Neuronal stem cell (in vitro differentiated cells): Measurements from ENCODE around the gene FXYD5.
A peak's percentile ranks its signal among the peaks of the same experiment; 100 is the strongest.
"Not testable (repeated sequence)": the region's sequence is repeated elsewhere in the genome, so short reads cannot be mapped to it uniquely, and the experiment has no call there.

ENCODE experiments used
- DNase-seq: peaks from one replicate; pipeline ENCODE4 v3.0.0-alpha.2; 2013; ENCODE audit warnings: low spot score
- H2AFZ ChIP-seq: one replicate; pipeline ENCODE4 v1.6.1; 2013; ENCODE audit warnings: mild to moderate bottlenecking, low read length, inconsistent platforms
- H2AK5ac ChIP-seq: 2 replicates; pipeline ENCODE4 v1.6.1; 2013; ENCODE audit warnings: low read depth, mild to moderate bottlenecking, inconsistent platforms, low read length, moderate library complexity, mixed read lengths
- H2BK120ac ChIP-seq: 2 replicates; pipeline ENCODE4 v1.6.1; 2013; ENCODE audit warnings: low read depth, mild to moderate bottlenecking, inconsistent platforms, low read length, moderate library complexity, mixed read lengths
- H2BK12ac ChIP-seq: one replicate; pipeline ENCODE4 v1.6.1; 2013; ENCODE audit warnings: low read length, inconsistent platforms
- H2BK15ac ChIP-seq: 2 replicates; pipeline ENCODE4 v1.6.1; 2013; ENCODE audit warnings: mild to moderate bottlenecking, low read length, inconsistent platforms, mixed read lengths
- H2BK5ac ChIP-seq: one replicate; pipeline ENCODE4 v1.6.1; 2013; ENCODE audit warnings: inconsistent platforms, mild to moderate bottlenecking, low read length, moderate library complexity
- H3K14ac ChIP-seq: one replicate; pipeline ENCODE4 v1.6.1; 2013; ENCODE audit warnings: low read length, inconsistent platforms
- H3K18ac ChIP-seq: 2 replicates; pipeline ENCODE4 v1.6.1; 2013; ENCODE audit warnings: low read length, inconsistent platforms
- H3K23ac ChIP-seq: 2 replicates; pipeline ENCODE4 v1.6.1; 2013; ENCODE audit warnings: low read depth, mild to moderate bottlenecking, mixed read lengths, low read length, inconsistent platforms; ENCODE audit not compliant: poor library complexity
- H3K27ac ChIP-seq: replicated peaks from 3 replicates; pipeline ENCODE4 v1.5.1; 2013; ENCODE audit warnings: low read length, inconsistent platforms
- H3K27me3 ChIP-seq, 3 experiments: 2 replicates each; pipeline ENCODE4 v1.6.1; 2013; ENCODE audit warnings: low read length in 3 of 3, mild to moderate bottlenecking in 2 of 3, inconsistent platforms in 1 of 3, low read depth in 1 of 3, mixed read lengths in 1 of 3, moderate library complexity in 1 of 3; ENCODE audit not compliant: control insufficient read depth in 3 of 3, insufficient read depth in 3 of 3
- H3K36me3 ChIP-seq, 2 donors: replicated peaks in 1 of 2; 2 replicates each; pipeline ENCODE4 v1.6.1; 2013; ENCODE audit warnings: low read length in 2 of 2; ENCODE audit not compliant: control insufficient read depth in 2 of 2, insufficient read depth in 2 of 2
- H3K4ac ChIP-seq: 2 replicates; pipeline ENCODE4 v1.6.1; 2013; ENCODE audit warnings: inconsistent platforms, mild to moderate bottlenecking, low read length, moderate library complexity
- H3K4me1 ChIP-seq, 2 donors: 1 replicate in 1 of 2; 2 replicates in 1 of 2; pipeline ENCODE4 v1.6.1; 2013; ENCODE audit warnings: low read length in 2 of 2, low read depth in 1 of 2; ENCODE audit not compliant: control insufficient read depth in 2 of 2, insufficient read depth in 1 of 2
- H3K4me2 ChIP-seq: one replicate; pipeline ENCODE4 v1.6.1; 2013; ENCODE audit warnings: mild to moderate bottlenecking, low read length, inconsistent platforms; ENCODE audit not compliant: insufficient read depth, poor library complexity, severe bottlenecking
- H3K4me3 ChIP-seq, 2 donors: 2 replicates each; pipeline ENCODE4 v1.5.1; 2013; ENCODE audit warnings: low read length in 2 of 2, mild to moderate bottlenecking in 2 of 2, inconsistent platforms in 1 of 2, moderate library complexity in 1 of 2
- H3K79me1 ChIP-seq: one replicate; pipeline ENCODE4 v1.6.1; 2013; ENCODE audit warnings: low read depth, mild to moderate bottlenecking, inconsistent platforms, low read length, moderate library complexity
- H3K9ac ChIP-seq: one replicate; pipeline ENCODE4 v1.6.1; 2013; ENCODE audit warnings: mild to moderate bottlenecking, low read depth, low read length, inconsistent platforms; ENCODE audit not compliant: poor library complexity
- H3K9me3 ChIP-seq, 2 donors: replicated peaks in 1 of 2; 2 replicates each; pipeline versions ENCODE3 to v1.6.1; 2013; ENCODE audit warnings: low read length in 2 of 2, mild to moderate bottlenecking in 2 of 2, inconsistent platforms in 1 of 2, low read depth in 1 of 2, mixed read lengths in 1 of 2, moderate library complexity in 1 of 2; ENCODE audit not compliant: control insufficient read depth in 2 of 2, insufficient read depth in 1 of 2
- H4K8ac ChIP-seq: one replicate; pipeline ENCODE4 v1.6.1; 2013; ENCODE audit warnings: low read depth, mild to moderate bottlenecking, inconsistent platforms, low read length, moderate library complexity
- H4K91ac ChIP-seq: one replicate; pipeline ENCODE4 v1.6.1; 2013; ENCODE audit warnings: low read length, low read depth, mild to moderate bottlenecking, inconsistent platforms; ENCODE audit not compliant: poor library complexity
- WGBS, 2 donors: extraction: QIAGEN DNeasy Blood & Tissue Kit; methylation state at CpG; one replicate each; pipeline ENCODE4 v1.1.7; 2013; ENCODE audit warnings: missing lambda C conversion rate in 2 of 2, mixed read lengths in 1 of 2; ENCODE audit not compliant: insufficient read length in 2 of 2, insufficient replicate concordance in 1 of 2; ENCODE audit errors: extremely low coverage in 2 of 2; 5-methylcytosine and 5-hydroxymethylcytosine counted together

The FXYD5 gene

DNA sequence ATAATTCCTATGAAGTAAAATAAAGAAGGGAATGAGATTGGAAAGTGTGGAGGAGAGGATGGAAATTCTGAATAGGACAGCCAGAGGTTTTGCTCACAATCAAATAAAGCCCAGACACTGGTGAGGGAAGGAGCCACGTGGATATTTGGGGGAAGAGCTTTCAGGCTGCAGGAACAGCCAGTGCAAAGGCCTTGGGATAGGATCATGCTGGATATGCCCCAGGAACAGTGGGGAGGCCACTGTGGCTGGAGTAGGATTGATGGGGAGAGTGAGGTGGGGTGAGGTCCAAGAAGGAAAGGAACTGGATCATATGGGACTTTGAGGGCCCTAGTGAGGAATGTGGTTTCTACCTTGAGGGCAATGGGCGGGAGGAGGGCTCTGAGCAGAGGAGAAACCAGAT is 4.1 kb upstream of the FXYD5 start:
- Histone ChIP-seq H2AFZ (no peak overlapping the region), H3K4me1 (peaks cover 2 to 11% of the 10 kb centered on the region in 2 donors), H3K9ac (no peak overlapping the region), H2BK15ac (no peak overlapping the region), H2BK120ac (no peak overlapping the region), H3K18ac (no peak overlapping the region), H2AK5ac (peak overlapping the region; percentile 82), H3K36me3 (no peaks in the 10 kb centered on the region), H3K79me1 (no peaks in the 10 kb centered on the region), H4K91ac (no peak overlapping the region), H3K14ac (no peak overlapping the region), H3K23ac (no peak overlapping the region), H4K8ac (no peak overlapping the region), H3K4ac (no peak overlapping the region), H3K27me3 (peaks cover 7 to 68% (median 26%) of the 10 kb centered on the region in 3 experiments), H3K27ac (no peak overlapping the region), H3K9me3 (no peaks in the 10 kb centered on the region), H3K4me2 (no peak overlapping the region), H3K4me3 (no peak overlapping the region), H2BK12ac (no peak overlapping the region), H2BK5ac (no peak overlapping the region)
- no peak for DNase-seq
- no CpG with 5 or more reads among the region's 2 CpGs for WGBS, 2 donors

DNA sequence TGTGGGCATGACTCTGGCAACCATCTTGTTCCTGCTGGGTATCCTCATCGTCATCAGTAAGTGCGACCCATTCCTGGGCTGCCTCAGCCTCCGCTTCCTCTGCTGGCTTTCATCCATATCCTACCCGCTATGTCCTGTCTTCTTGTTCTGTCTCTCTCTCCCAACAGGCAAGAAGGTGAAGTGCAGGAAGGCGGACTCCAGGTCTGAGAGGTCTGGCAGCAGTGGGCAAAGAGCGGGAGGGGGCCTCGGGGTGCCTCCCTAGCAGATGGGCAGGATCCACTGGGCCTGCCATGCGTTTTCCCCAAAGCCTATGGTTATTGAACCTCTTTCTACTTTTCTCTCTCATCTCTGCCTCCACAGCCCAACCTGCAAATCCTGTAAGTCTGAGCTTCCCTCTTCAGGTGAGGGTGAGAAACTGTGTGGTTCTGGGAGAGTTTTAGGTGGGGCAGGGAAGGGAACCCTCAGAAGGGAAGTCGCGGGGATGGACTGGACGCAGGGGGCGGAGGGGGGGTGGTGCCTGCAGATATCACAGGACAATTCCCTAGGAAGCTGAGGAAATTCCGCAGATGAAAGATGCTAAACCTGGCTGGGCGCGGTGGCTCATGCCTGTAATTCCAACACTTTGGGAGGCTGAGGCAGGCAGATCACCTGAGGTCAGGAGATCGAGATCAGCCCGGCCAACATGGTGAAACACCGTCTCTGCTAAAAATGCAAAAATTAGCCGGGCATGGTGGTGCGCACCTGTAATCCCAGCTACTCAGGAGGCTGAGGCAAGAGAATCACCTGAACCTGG is 3.1 kb upstream of the FXYD5 start:
- H3K9me3 ChIP-seq, result no peaks in the 10 kb centered on the region

DNA sequence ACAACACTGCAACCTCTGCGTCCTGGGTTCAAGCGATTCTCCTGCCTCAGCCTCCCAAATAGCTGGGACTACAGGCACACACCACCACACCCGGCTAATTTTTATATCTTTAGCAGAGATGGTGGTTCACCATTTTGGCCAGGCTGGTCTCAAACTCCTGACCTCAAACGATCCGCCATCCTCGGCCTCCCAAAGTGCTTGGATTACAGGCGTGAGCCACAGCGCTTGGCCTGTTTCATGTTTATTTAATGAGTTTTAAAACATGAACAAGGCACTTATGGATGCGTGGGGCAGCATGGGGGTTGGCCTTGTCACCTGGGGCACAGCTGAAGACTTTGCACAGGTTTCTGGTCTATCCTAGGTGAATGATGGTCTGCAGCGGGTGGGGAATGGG is 1.4 kb upstream of the FXYD5 start:
- WGBS, 2 donors, result no CpG with 5 or more reads among the region's 10 CpGs
- not testable (repeated sequence) for DNase-seq

More for the DNA sequence above, 3.1 kb upstream of the FXYD5 start:
- Histone ChIP-seq H3K4me2 (no peak overlapping the region), H3K79me1 (no peaks in the 10 kb centered on the region), H3K4me3 (no peak overlapping the region), H3K14ac (no peak overlapping the region), H3K18ac (peak overlapping the region; percentile 67), H2BK5ac (no peak overlapping the region), H3K36me3 (no peaks in the 10 kb centered on the region), H4K8ac (no peak overlapping the region), H3K9ac (no peak overlapping the region), H2BK120ac (no peak overlapping the region), H3K27me3 (peaks cover 7 to 72% (median 31%) of the 10 kb centered on the region in 3 experiments), H3K27ac (no peak overlapping the region), H2BK15ac (peak overlapping the region; percentile 82), H3K4ac (no peak overlapping the region), H3K23ac (peak overlapping the region; percentile 32), H4K91ac (no peak overlapping the region), H3K4me1 (peaks cover 2 to 13% of the 10 kb centered on the region in 2 donors), H2BK12ac (no peak overlapping the region), H2AK5ac (peak overlapping the region; percentile 82), H2AFZ (no peak overlapping the region)
- no CpG with 5 or more reads among the region's 20 CpGs for WGBS, 2 donors
- no peak for DNase-seq

DNA sequence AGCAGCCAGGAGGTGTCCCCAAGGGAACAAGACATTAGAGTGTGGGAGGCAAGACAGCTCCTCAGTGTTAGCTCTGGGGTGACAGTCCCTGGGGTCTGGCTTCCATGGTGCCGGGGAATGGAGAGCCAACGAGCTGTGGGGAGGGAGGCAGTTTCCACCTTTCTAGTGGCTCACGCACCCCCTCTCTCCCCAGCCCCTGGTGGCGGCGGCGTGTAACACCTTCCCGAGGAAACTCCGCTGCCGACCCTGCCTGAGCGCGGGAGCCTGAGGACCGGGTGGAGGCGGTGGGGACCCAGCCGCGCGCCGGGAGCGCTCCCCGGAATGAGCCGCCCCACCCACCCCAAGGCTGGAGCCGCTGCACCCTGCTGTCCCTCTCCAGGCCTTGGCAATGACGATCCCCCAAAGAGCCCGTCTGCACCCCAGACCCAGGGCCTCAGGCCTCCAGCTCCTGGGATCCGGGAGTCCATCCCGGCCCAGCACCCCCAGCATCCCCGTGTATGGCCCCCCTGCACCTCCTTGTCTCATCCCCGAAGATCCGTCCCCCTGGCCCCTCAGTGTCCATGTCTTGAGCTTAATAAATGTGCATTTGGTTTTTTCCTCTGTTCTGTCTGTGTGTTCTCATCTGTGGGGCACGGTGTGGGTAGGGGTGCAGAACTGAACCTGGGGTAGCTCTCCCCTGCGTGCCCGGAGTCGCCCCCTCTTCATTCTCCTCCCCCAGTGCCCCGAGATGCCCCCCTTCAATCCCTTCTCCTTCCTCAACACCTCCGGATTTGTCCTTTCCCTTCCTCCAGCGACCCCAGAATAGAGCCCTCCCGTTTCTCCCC is 622 bp upstream of the FXYD5 start:
- DNase-seq, result no peak
- peak overlapping the region; percentile 83 for H2AK5ac ChIP-seq
- WGBS, 2 donors, result no CpG with 5 or more reads among the region's 36 CpGs

More for the DNA sequence above, 1.4 kb upstream of the FXYD5 start:
- H3K4me1 ChIP-seq, result peaks cover 2 to 13% of the 10 kb centered on the region in 2 donors
- H2BK15ac ChIP-seq, result peak overlapping the region; percentile 78
- not testable (repeated sequence) for H3K36me3 ChIP-seq, H3K9ac ChIP-seq, H2BK12ac ChIP-seq, H4K91ac ChIP-seq, H3K23ac ChIP-seq, H2AFZ ChIP-seq, H3K4me2 ChIP-seq, H4K8ac ChIP-seq, H3K79me1 ChIP-seq, H3K9me3 ChIP-seq, H3K14ac ChIP-seq, H2BK5ac ChIP-seq, H2BK120ac ChIP-seq, H3K4me3 ChIP-seq, H3K27ac ChIP-seq, H3K4ac ChIP-seq
- peak overlapping the region; percentile 63 for H3K18ac ChIP-seq
- peaks cover 7 to 77% (median 31%) of the 10 kb centered on the region in 3 experiments for H3K27me3 ChIP-seq
- peak overlapping the region; percentile 83 for H2AK5ac ChIP-seq

More for the DNA sequence above, 622 bp upstream of the FXYD5 start:
- Histone ChIP-seq H3K4me2 (peak overlapping the region; percentile 86), H3K9me3 (no peaks in the 10 kb centered on the region), H3K4me1 (peaks cover 2 to 13% of the 10 kb centered on the region in 2 donors), H4K8ac (no peak overlapping the region), H2BK12ac (no peak overlapping the region), H2AFZ (peak overlapping the region; percentile 86), H2BK120ac (no peak overlapping the region), H3K14ac (peak overlapping the region; percentile 94), H4K91ac (no peak overlapping the region), H3K23ac (peak overlapping the region; percentile 76), H3K36me3 (no peaks in the 10 kb centered on the region), H3K18ac (peak overlapping the region; percentile 94), H3K9ac (peak overlapping the region; percentile 50), H3K27ac (no peak overlapping the region), H2BK15ac (peak overlapping the region; percentile 78), H3K79me1 (no peaks in the 10 kb centered on the region), H3K4ac (no peak overlapping the region), H2BK5ac (peak overlapping the region; percentile 62), H3K4me3 (peak overlapping the region in 1 of 2 donors; percentile 85), H3K27me3 (peaks cover 7 to 77% (median 31%) of the 10 kb centered on the region in 3 experiments)
